ELF-1 (cell line): Measurements from ENCODE around the gene SLC35B2.

Experiments
- DNase-seq: peaks from one replicate; pipeline ENCODE4 v3.0.0-alpha.2; 2016; ENCODE audit warnings: low read depth, low spot score

The SLC35B2 gene

GRCh38 chr6:44286285-44286565, 28.9 kb upstream of the SLC35B2 start:
- DNase-seq: no peak

- DNase-seq: peak; percentile 16
Observed at GRCh38 chr6:44285552-44286284, 28.4 kb upstream of the SLC35B2 start.

GRCh38 chr6:44284867-44285266, 27.5 kb upstream of the SLC35B2 start:
- DNase-seq: no peak

- DNase-seq: no peak
Observed at GRCh38 chr6:44284121-44284520, 26.8 kb upstream of the SLC35B2 start.

- DNase-seq: no peak
Observed at GRCh38 chr6:44278774-44279697, 21.7 kb upstream of the SLC35B2 start.

- no peak for DNase-seq
Observed at GRCh38 chr6:44278315-44278714, 21.0 kb upstream of the SLC35B2 start.

GRCh38 chr6:44277763-44278162, 20.4 kb upstream of the SLC35B2 start:
- DNase-seq: no peak

- no peak for DNase-seq
Observed at GRCh38 chr6:44276667-44277640, 19.6 kb upstream of the SLC35B2 start.

GRCh38 chr6:44275749-44276648, 18.7 kb upstream of the SLC35B2 start:
- DNase-seq: peak; percentile 61

- no peak for DNase-seq
Observed at GRCh38 chr6:44275271-44275748, 18.0 kb upstream of the SLC35B2 start.

- no peak for DNase-seq
Observed at GRCh38 chr6:44273617-44274016, 16.3 kb upstream of the SLC35B2 start.

GRCh38 chr6:44272999-44273566, 15.8 kb upstream of the SLC35B2 start:
- DNase-seq: no peak

- DNase-seq: no peak
Observed at GRCh38 chr6:44272529-44272928, 15.2 kb upstream of the SLC35B2 start.

GRCh38 chr6:44271914-44272313, 14.6 kb upstream of the SLC35B2 start:
- no peak for DNase-seq

- DNase-seq: no peak
Observed at GRCh38 chr6:44271406-44271723, 14.0 kb upstream of the SLC35B2 start.

GRCh38 chr6:44270526-44271405, 13.4 kb upstream of the SLC35B2 start:
- DNase-seq: no peak

- no peak for DNase-seq
Observed at GRCh38 chr6:44269921-44270525, 12.7 kb upstream of the SLC35B2 start, which contains the start of gene TMEM151B. TSS of gene TMEM151B (plus strand) at chr6:44270450. CDS start at chr6:44270743, 293 bp downstream.

GRCh38 chr6:44269178-44269920, 12.0 kb upstream of the SLC35B2 start:
- no peak for DNase-seq
